ENCODE data around the gene FUBP1.

DNA sequence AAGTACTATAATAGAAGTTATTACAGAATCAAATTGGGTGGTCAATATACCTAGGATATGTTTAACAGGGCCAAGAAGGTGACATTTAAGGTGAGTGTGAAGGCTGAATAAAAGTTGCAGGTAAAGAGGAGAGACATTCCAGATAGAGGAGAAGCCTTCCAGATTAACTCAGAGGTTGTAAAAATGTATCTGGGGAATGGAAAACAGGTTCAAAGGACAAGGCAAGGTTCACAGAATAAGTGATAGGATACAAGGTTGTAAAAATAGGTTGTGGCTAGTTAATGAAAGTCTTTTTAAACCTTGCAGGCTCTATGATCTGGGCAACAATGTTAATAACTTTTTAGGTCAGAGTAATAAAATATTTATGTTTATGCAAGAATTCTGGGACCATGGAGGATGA lies 40.2 kb downstream of the FUBP1 start:
- TF ChIP-seq, protein P1, sequence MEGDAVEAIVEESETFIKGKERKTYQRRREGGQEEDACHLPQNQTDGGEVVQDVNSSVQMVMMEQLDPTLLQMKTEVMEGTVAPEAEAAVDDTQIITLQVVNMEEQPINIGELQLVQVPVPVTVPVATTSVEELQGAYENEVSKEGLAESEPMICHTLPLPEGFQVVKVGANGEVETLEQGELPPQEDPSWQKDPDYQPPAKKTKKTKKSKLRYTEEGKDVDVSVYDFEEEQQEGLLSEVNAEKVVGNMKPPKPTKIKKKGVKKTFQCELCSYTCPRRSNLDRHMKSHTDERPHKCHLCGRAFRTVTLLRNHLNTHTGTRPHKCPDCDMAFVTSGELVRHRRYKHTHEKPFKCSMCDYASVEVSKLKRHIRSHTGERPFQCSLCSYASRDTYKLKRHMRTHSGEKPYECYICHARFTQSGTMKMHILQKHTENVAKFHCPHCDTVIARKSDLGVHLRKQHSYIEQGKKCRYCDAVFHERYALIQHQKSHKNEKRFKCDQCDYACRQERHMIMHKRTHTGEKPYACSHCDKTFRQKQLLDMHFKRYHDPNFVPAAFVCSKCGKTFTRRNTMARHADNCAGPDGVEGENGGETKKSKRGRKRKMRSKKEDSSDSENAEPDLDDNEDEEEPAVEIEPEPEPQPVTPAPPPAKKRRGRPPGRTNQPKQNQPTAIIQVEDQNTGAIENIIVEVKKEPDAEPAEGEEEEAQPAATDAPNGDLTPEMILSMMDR (IDR thresholded peaks at IDR 0.05): no peak
- TF ChIP-seq POLR2A (IDR thresholded peaks at IDR 0.05): no peak

Measured in right lobe of liver (tissue), 4 donors.